Inferior parietal cortex (tissue), 1 donor: ENCODE measurements around the gene GNG7.
"Not testable (repeated sequence)": the region's sequence is repeated elsewhere in the genome, so short reads cannot be mapped to it uniquely, and the experiment has no call there.

Experiments used
- DNase-seq: peaks from one replicate; pipeline ENCODE4 v3.0.0-alpha.2; 2016; ENCODE audit errors: extremely low spot score

GNG7 gene

GRCh38 chr19:2713170-2713569 is 10.7 kb upstream of the GNG7 start:
- not testable (repeated sequence) for DNase-seq

GRCh38 chr19:2711875-2712205 is 9.3 kb upstream of the GNG7 start:
- no peak for DNase-seq

- no peak for DNase-seq
These were observed 8.8 kb upstream of the GNG7 start for GRCh38 chr19:2711172-2711874.

GRCh38 chr19:2706251-2706650 is 3.8 kb upstream of the GNG7 start:
- DNase-seq = no peak

GRCh38 chr19:2703691-2704216 is 1.3 kb upstream of the GNG7 start:
- no peak for DNase-seq

- no peak for DNase-seq
These were observed 563 bp upstream of the GNG7 start for GRCh38 chr19:2703077-2703437.

GRCh38 chr19:2701361-2702169 is 929 bp downstream of the GNG7 start:
- DNase-seq = no peak

- no peak for DNase-seq
These were observed 1.7 kb downstream of the GNG7 start for GRCh38 chr19:2700660-2701360.

GRCh38 chr19:2699413-2700140 is 2.9 kb downstream of the GNG7 start:
- no peak for DNase-seq

- no peak for DNase-seq
These were observed 8.3 kb downstream of the GNG7 start for GRCh38 chr19:2694196-2694595.

GRCh38 chr19:2693492-2694160 is 8.9 kb downstream of the GNG7 start:
- DNase-seq = no peak

GRCh38 chr19:2691951-2692350 is 10.5 kb downstream of the GNG7 start:
- peak; percentile 75 for DNase-seq

- no peak for DNase-seq
These were observed 11.6 kb downstream of the GNG7 start for GRCh38 chr19:2690856-2691255.

GRCh38 chr19:2686360-2686759 is 16.1 kb downstream of the GNG7 start:
- no peak for DNase-seq

- no peak for DNase-seq
These were observed 17.2 kb downstream of the GNG7 start for GRCh38 chr19:2685204-2685704.

- no peak for DNase-seq
These were observed 19.0 kb downstream of the GNG7 start for GRCh38 chr19:2683430-2684003.

- DNase-seq = no peak
These were observed 21.7 kb downstream of the GNG7 start for GRCh38 chr19:2680808-2681207.

- no peak for DNase-seq
These were observed 23.1 kb downstream of the GNG7 start for GRCh38 chr19:2679439-2679838.

GRCh38 chr19:2678948-2679347 is 23.5 kb downstream of the GNG7 start:
- not testable (repeated sequence) for DNase-seq

- DNase-seq = no peak
These were observed 24.3 kb downstream of the GNG7 start for GRCh38 chr19:2678044-2678671.
